ENCODE measurements around the gene NACC2. TPM values are rescaled to one million over a fixed set of nuclear protein-coding genes. Genes with fewer than 3 reads are reported as not detected.

NACC2 gene
- total and polyA plus RNA-seq, 9 of the 15 experiments (the other 6 are each of a cell fraction or from before 2014, with no cell fraction given) = 0.70 to 25.1 (median 5.6) TPM

DNA sequence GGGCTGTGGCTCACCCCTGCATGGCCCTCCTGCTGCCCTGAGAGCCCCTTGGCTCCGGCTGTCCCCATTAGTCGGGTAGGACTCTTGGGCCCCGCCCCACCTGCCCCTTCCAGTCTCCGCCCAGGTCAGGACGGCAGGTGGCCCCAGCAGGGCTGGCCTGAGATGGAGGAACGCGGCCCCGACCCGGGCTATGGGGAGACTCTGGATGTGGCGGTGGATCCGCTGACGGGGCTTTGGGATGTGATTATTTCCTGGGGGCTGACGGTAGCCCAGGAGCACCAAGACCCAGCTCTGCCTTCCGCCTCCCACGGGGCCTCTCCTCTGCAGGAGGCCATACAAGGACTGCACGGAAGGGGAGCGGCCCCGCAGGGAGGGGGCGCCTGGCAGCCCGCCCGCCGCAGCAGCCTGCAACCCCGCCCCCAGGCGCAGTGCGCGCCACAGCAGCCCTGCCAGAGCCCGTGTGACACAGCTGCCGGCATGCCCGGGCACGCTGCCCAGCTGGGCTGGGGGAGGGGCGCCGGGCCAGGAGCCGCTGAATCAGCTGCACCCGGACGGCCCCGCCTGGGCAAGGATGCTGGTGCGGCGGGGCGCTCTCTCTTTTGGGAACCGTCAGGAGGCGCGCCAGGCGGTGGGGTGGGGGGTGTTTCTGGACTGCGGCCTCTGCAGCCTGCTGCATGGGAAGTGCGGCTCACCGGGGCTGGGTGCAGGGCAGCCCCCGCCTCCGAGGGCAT, 14.4 kb upstream of the NACC2 start (continued):
- no peak for TF ChIP-seq ZNF586 (CRISPR knock-in tag; conservative IDR thresholded peaks at IDR 0.05)
- TF ChIP-seq, protein P1, sequence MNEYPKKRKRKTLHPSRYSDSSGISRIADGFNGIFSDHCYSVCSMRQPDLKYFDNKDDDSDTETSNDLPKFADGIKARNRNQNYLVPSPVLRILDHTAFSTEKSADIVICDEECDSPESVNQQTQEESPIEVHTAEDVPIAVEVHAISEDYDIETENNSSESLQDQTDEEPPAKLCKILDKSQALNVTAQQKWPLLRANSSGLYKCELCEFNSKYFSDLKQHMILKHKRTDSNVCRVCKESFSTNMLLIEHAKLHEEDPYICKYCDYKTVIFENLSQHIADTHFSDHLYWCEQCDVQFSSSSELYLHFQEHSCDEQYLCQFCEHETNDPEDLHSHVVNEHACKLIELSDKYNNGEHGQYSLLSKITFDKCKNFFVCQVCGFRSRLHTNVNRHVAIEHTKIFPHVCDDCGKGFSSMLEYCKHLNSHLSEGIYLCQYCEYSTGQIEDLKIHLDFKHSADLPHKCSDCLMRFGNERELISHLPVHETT (CRISPR knock-in tag; conservative IDR thresholded peaks at IDR 0.05 in 1 of 2, IDR thresholded peaks at IDR 0.05 in 1 of 2) = peak in 1 of 2 experiments; percentile 63; a peak in 1 of 4 replicates
- TF ChIP-seq, protein P2, sequence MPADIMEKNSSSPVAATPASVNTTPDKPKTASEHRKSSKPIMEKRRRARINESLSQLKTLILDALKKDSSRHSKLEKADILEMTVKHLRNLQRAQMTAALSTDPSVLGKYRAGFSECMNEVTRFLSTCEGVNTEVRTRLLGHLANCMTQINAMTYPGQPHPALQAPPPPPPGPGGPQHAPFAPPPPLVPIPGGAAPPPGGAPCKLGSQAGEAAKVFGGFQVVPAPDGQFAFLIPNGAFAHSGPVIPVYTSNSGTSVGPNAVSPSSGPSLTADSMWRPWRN (IDR thresholded peaks at IDR 0.05; ENCODE audit: low read depth) = no peak
- TF ChIP-seq, protein P3, sequence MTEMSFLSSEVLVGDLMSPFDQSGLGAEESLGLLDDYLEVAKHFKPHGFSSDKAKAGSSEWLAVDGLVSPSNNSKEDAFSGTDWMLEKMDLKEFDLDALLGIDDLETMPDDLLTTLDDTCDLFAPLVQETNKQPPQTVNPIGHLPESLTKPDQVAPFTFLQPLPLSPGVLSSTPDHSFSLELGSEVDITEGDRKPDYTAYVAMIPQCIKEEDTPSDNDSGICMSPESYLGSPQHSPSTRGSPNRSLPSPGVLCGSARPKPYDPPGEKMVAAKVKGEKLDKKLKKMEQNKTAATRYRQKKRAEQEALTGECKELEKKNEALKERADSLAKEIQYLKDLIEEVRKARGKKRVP (CRISPR knock-in tag; IDR thresholded peaks at IDR 0.05) = no peak
- TF ChIP-seq ZFX (CRISPR knock-in tag; IDR thresholded peaks at IDR 0.05) = peak; percentile 29; the same call in 1 of the 2 replicates
- TF ChIP-seq, protein P4, sequence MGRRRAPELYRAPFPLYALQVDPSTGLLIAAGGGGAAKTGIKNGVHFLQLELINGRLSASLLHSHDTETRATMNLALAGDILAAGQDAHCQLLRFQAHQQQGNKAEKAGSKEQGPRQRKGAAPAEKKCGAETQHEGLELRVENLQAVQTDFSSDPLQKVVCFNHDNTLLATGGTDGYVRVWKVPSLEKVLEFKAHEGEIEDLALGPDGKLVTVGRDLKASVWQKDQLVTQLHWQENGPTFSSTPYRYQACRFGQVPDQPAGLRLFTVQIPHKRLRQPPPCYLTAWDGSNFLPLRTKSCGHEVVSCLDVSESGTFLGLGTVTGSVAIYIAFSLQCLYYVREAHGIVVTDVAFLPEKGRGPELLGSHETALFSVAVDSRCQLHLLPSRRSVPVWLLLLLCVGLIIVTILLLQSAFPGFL (CRISPR knock-in tag; IDR thresholded peaks at IDR 0.05) = no peak
- no peak for TF ChIP-seq CHD4 (IDR thresholded peaks at IDR 0.05; ENCODE audit: insufficient read depth, insufficient replicate concordance, low read depth, low read length, poor library complexity, severe bottlenecking)
- TF ChIP-seq, protein P5, sequence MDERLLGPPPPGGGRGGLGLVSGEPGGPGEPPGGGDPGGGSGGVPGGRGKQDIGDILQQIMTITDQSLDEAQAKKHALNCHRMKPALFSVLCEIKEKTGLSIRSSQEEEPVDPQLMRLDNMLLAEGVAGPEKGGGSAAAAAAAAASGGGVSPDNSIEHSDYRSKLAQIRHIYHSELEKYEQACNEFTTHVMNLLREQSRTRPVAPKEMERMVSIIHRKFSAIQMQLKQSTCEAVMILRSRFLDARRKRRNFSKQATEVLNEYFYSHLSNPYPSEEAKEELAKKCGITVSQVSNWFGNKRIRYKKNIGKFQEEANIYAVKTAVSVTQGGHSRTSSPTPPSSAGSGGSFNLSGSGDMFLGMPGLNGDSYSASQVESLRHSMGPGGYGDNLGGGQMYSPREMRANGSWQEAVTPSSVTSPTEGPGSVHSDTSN (CRISPR knock-in tag; IDR thresholded peaks at IDR 0.05; ENCODE audit: low read depth) = no peak
- TF ChIP-seq, protein P5 (tag; conservative IDR thresholded peaks at IDR 0.05; ENCODE audit: low read depth) = no peak
- TF ChIP-seq NRF1 (conservative IDR thresholded peaks at IDR 0.05 in 1 of 2, IDR thresholded peaks at IDR 0.05 in 1 of 2) = peak; percentile 60 to 65
- TF ChIP-seq ZNF561 (CRISPR knock-in tag; conservative IDR thresholded peaks at IDR 0.05) = no peak
- TF ChIP-seq YY1 (IDR thresholded peaks at IDR 0.05; ENCODE audit: borderline replicate concordance in 1 of 3, control insufficient read depth in 1 of 3, extremely low read depth in 1 of 3, insufficient read depth in 3 of 3, insufficient read length in 1 of 3, insufficient replicate concordance in 2 of 3, low read depth in 1 of 3, low read length in 2 of 3) = peak in 2 of 3 experiments; percentile 22 to 58
- TF ChIP-seq, protein P6, sequence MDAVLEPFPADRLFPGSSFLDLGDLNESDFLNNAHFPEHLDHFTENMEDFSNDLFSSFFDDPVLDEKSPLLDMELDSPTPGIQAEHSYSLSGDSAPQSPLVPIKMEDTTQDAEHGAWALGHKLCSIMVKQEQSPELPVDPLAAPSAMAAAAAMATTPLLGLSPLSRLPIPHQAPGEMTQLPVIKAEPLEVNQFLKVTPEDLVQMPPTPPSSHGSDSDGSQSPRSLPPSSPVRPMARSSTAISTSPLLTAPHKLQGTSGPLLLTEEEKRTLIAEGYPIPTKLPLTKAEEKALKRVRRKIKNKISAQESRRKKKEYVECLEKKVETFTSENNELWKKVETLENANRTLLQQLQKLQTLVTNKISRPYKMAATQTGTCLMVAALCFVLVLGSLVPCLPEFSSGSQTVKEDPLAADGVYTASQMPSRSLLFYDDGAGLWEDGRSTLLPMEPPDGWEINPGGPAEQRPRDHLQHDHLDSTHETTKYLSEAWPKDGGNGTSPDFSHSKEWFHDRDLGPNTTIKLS (IDR thresholded peaks at IDR 0.05; ENCODE audit: borderline replicate concordance, low read depth) = no peak; the same call in 1 of the 2 replicates
- TF ChIP-seq EGR1 (conservative IDR thresholded peaks at IDR 0.05) = peak; percentile 42

All from K562 (cell line).